IPS-20b (cell line): ENCODE measurements around the gene MAP6.
"Not testable (repeated sequence)": the region's sequence is repeated elsewhere in the genome, so short reads cannot be mapped to it uniquely, and the experiment has no call there.

Source experiments
- H3K27ac ChIP-seq: one replicate; pipeline ENCODE4 v1.5.1; 2013; ENCODE audit warnings: low read length
- H3K27me3 ChIP-seq: 2 replicates; pipeline ENCODE4 v1.6.1; 2013; ENCODE audit warnings: mild to moderate bottlenecking, low read length, inconsistent platforms; ENCODE audit not compliant: insufficient read depth
- H3K36me3 ChIP-seq: 2 replicates; pipeline ENCODE4 v1.6.1; 2013; ENCODE audit warnings: low read depth, mild to moderate bottlenecking, inconsistent platforms, low read length, moderate library complexity; ENCODE audit not compliant: insufficient read depth
- H3K4me1 ChIP-seq: 2 replicates; pipeline ENCODE4 v1.6.1; 2013; ENCODE audit warnings: mild to moderate bottlenecking, control low read depth, inconsistent platforms, low read length, moderate library complexity; ENCODE audit not compliant: insufficient read depth
- H3K4me3 ChIP-seq: 2 replicates; pipeline ENCODE4 v1.5.1; 2013; ENCODE audit warnings: mild to moderate bottlenecking, low read length, inconsistent platforms
- H3K9ac ChIP-seq: 2 replicates; pipeline ENCODE4 v1.6.1; 2013; ENCODE audit warnings: low read depth, mild to moderate bottlenecking, inconsistent platforms, low read length, moderate library complexity
- H3K9me3 ChIP-seq: 2 replicates; pipeline ENCODE4 v1.6.1; 2013; ENCODE audit warnings: mild to moderate bottlenecking, low read depth, low read length, inconsistent platforms; ENCODE audit not compliant: insufficient read depth

Gene MAP6

DNA sequence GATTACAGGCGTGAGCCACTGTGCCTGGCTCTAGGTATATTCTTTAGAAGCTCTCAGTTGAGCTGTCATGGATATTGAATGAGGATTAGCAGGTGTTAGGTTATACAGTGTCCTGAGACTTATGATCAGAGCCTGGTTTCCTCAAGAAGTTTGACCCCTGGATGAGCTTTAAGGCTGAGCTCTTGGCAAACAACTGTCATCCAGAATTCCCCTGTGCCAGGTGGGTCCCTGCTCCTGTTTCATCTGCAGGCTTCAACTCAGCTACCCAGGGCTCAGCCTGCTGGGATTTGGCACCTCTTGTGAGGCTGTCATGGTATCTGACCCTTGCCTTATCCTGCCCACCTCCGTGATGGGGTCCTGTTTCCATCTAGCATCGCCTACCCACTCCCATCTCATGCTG, 82.4 kb downstream of the MAP6 start:
- no peak overlapping the region for H3K4me3 ChIP-seq
- H3K9ac ChIP-seq: no peak overlapping the region
- no peak overlapping the region for H3K27ac ChIP-seq
- no peaks in the 10 kb centered on the region for H3K27me3 ChIP-seq
- no peaks in the 10 kb centered on the region for H3K9me3 ChIP-seq
- H3K4me1 ChIP-seq: peaks cover 11% of the 10 kb centered on the region; the same call in 1 of the 2 replicates
- no peaks in the 10 kb centered on the region for H3K36me3 ChIP-seq

DNA sequence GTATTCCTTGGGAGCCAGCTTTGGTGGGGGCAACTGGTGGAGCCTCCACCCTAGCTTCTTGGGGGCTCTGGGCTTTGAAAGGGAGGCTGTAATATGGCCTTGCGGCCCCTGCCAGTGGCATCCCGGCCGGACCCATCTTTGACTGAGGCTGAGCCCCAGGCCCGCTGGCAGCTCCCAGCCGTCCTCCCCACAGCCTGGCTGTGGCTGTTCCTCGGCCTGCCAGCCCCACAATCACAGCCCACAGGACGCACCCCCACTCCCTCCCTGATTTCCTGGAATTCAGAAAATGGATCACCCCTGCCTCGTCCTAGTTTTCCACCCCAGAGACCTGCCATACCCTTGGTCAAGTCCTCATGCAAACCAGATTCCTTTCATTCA, 83.6 kb downstream of the MAP6 start:
- no peak overlapping the region for H3K27ac ChIP-seq
- H3K4me3 ChIP-seq: no peak overlapping the region
- no peaks in the 10 kb centered on the region for H3K36me3 ChIP-seq
- H3K9ac ChIP-seq: no peak overlapping the region
- H3K4me1 ChIP-seq: peaks cover 11% of the 10 kb centered on the region; the same call in 1 of the 2 replicates
- no peaks in the 10 kb centered on the region for H3K27me3 ChIP-seq
- no peaks in the 10 kb centered on the region for H3K9me3 ChIP-seq

GRCh38 chr11:75584659-75585292, 84.1 kb downstream of the MAP6 start:
- Histone ChIP-seq H3K4me1 (peaks cover 11% of the 10 kb centered on the region; the same call in 1 of the 2 replicates), H3K9ac (peak overlapping the region; percentile 86; the same call in 1 of the 2 replicates)
- not testable (repeated sequence) for H3K9me3 ChIP-seq, H3K4me3 ChIP-seq, H3K27me3 ChIP-seq, H3K36me3 ChIP-seq, H3K27ac ChIP-seq

GRCh38 chr11:75583718-75584658, 84.8 kb downstream of the MAP6 start:
- Histone ChIP-seq H3K4me1 (peaks cover 11% of the 10 kb centered on the region; the same call in 1 of the 2 replicates), H3K27me3 (no peaks in the 10 kb centered on the region), H3K9ac (peak overlapping the region; percentile 86), H3K9me3 (no peaks in the 10 kb centered on the region), H3K27ac (peak overlapping the region; percentile 80), H3K36me3 (no peaks in the 10 kb centered on the region), H3K4me3 (peak overlapping the region; percentile 79)

DNA sequence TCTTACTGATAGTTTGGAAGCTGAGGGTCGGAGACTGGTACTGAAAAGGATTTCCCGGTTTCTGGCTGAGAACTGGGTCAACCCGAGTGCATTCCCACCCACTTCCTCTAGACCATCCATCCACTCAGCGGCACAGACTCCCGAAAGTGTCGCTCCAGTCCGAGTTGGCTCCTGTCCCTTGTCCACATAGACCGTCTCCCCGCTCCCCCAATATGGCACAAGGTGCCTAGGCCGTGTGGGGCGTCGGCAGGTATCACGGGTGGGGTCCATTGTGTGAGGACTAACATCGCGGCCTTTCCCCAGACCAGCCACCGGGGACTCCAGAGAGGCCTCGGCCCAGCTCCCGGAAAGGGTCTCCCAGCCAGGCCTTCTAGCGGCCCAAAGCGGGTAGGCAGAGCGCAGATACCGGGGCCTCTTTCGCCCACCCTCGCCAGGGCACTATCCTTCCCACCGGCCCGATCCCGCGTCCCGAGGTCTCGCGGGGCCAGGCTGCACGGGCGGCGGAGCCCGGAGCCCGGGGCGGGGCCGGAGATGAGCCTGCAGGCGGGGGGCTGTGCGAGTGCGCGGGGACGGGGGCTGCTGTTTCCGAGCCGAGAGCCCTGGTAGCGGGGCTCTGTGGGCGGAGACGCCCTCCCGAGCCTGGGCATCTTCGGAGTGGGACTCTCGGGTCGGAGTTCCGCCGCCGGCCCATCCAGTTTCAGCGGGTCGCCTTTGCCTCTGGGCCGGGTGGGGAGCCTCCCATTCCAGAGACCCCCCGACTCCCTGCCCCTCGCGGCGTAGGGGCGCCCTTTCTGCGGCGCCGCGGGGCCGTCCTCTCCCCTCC, 85.7 kb downstream of the MAP6 start:
- peak overlapping the region; percentile 86 for H3K9ac ChIP-seq

DNA sequence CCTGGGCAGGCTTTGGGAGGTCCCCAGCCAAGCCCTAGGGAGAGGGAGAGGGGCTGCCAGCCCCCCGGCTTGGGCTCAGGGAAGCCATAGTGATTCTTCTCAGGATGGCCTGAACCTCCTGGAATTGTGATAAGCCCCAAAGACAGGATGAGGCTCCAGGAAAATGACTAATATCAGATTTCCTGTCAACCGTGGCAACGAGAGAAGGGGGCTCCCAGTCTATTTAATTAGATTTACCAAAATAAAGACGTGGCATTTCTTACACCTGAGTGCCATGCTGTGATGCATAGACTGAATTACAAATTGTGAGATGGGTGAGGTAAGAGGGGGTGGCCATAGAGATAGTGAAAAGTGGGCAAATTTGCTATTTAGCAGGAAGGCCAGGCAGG, 86.3 kb downstream of the MAP6 start:
- Histone ChIP-seq H3K36me3 (no peaks in the 10 kb centered on the region), H3K27me3 (no peaks in the 10 kb centered on the region), H3K9me3 (no peaks in the 10 kb centered on the region), H3K4me1 (peaks cover 11% of the 10 kb centered on the region; the same call in 1 of the 2 replicates), H3K4me3 (peak overlapping the region; percentile 79), H3K27ac (no peak overlapping the region), H3K9ac (peak overlapping the region; percentile 86; the same call in 1 of the 2 replicates)

More for the DNA sequence above, 85.7 kb downstream of the MAP6 start:
- Histone ChIP-seq H3K27ac (peak overlapping the region; percentile 80), H3K9me3 (no peaks in the 10 kb centered on the region), H3K4me1 (peaks cover 11% of the 10 kb centered on the region; the same call in 1 of the 2 replicates), H3K27me3 (no peaks in the 10 kb centered on the region), H3K36me3 (no peaks in the 10 kb centered on the region), H3K4me3 (peak overlapping the region; percentile 79)

- Histone ChIP-seq H3K4me3 (no peak overlapping the region), H3K9ac (no peak overlapping the region), H3K4me1 (peaks cover 11% of the 10 kb centered on the region; the same call in 1 of the 2 replicates), H3K9me3 (no peaks in the 10 kb centered on the region), H3K27me3 (no peaks in the 10 kb centered on the region), H3K27ac (no peak overlapping the region), H3K36me3 (no peaks in the 10 kb centered on the region)
Observed at GRCh38 chr11:75579841-75580240, 89.0 kb downstream of the MAP6 start.

- Histone ChIP-seq H3K27me3 (no peaks in the 10 kb centered on the region), H3K27ac (no peak overlapping the region), H3K9me3 (no peaks in the 10 kb centered on the region), H3K4me3 (no peak overlapping the region), H3K9ac (no peak overlapping the region), H3K4me1 (peaks cover 5% of the 10 kb centered on the region; the same call in 1 of the 2 replicates), H3K36me3 (peaks cover under 1% of the 10 kb centered on the region; the same call in 1 of the 2 replicates)
Observed at GRCh38 chr11:75578977-75579376, 89.9 kb downstream of the MAP6 start.

- no peak overlapping the region for H3K27ac ChIP-seq
- H3K9me3 ChIP-seq: no peaks in the 10 kb centered on the region
- H3K4me1 ChIP-seq: no peaks in the 10 kb centered on the region
- no peak overlapping the region for H3K4me3 ChIP-seq
- H3K27me3 ChIP-seq: no peaks in the 10 kb centered on the region
- no peak overlapping the region for H3K9ac ChIP-seq
- peaks cover 18% of the 10 kb centered on the region for H3K36me3 ChIP-seq
Observed at GRCh38 chr11:75577207-75577606, 91.6 kb downstream of the MAP6 start.

- H3K4me3 ChIP-seq: no peak overlapping the region
- no peaks in the 10 kb centered on the region for H3K4me1 ChIP-seq
- H3K36me3 ChIP-seq: peaks cover 25% of the 10 kb centered on the region
- H3K27ac ChIP-seq: no peak overlapping the region
- no peaks in the 10 kb centered on the region for H3K9me3 ChIP-seq
- H3K27me3 ChIP-seq: no peaks in the 10 kb centered on the region
- H3K9ac ChIP-seq: no peak overlapping the region
Observed at GRCh38 chr11:75576499-75576918, 92.3 kb downstream of the MAP6 start.

DNA sequence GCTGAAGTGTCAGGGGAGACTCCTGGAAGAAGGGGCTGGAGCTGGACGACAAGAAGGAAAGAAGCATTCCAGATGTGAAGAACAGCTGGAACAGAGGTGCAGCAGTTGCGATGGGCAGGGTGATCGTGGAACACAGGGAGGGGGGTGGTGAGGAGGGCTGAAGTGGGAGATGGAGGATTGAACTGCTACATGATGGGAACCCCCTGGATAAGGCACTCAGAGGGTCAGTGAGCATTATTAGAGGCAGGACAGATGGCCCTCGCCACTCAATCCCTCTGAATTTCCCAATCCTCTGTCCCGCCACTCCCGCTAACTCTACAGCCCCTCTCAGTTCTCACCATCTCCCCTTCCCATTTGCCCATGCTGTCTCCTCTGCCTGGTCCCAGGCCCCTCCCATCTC, 92.8 kb downstream of the MAP6 start:
- Histone ChIP-seq H3K27me3 (no peaks in the 10 kb centered on the region), H3K9me3 (no peaks in the 10 kb centered on the region), H3K4me3 (no peak overlapping the region), H3K4me1 (no peaks in the 10 kb centered on the region), H3K36me3 (peaks cover 30% of the 10 kb centered on the region), H3K9ac (no peak overlapping the region), H3K27ac (no peak overlapping the region)
